ENCODE results near the gene KCND3. TPM values are rescaled to one million over a fixed set of nuclear protein-coding genes. Genes with fewer than 3 reads are reported as not detected.
A peak's percentile ranks its signal among the peaks of the same experiment; 100 is the strongest.

Gene KCND3
- total RNA-seq, 1 donor from 2014 or later, result 19.8 TPM

- intact Hi-C loops (cut with micrococcal nuclease), result no loop called here
- DNase-seq (no peak), ATAC-seq (no peak)
Measured at GRCh38 chr1:111930356-111930755, 59.1 kb downstream of the KCND3 start.

DNA sequence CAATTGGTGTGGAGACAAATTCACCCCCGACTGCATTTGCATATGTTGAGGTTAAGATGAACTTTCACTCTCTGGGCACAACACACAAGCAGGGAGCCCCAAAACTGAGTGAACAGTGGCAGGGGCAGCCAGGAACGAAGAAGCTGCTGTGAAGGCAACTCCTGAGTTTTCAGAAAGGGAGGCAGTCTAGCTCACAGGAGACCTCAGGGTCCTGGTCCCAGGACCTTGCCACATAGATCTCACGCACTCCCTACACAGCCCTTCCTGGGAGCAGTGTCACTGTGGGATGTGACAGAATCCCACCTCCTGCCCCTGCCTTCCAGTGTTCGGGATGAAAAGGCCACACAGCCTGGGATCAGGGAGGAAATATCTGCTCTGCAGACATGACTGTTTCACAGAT lies 60.9 kb downstream of the KCND3 start:
- intact Hi-C loops (cut with micrococcal nuclease), result no loop called here
- DNase-seq (no peak), ATAC-seq (no peak)

- DNase-seq, result no peak
- intact Hi-C loops (cut with micrococcal nuclease), result no loop called here
- ATAC-seq, result no peak
Measured at GRCh38 chr1:111927652-111928051, 61.8 kb downstream of the KCND3 start.

- DNase-seq (no peak), ATAC-seq (no peak)
- intact Hi-C loops (cut with micrococcal nuclease), result no loop called here
Measured at GRCh38 chr1:111924786-111925185, 64.7 kb downstream of the KCND3 start.

GRCh38 chr1:111923766-111924165 lies 65.7 kb downstream of the KCND3 start:
- ATAC-seq (no peak), DNase-seq (no peak)
- intact Hi-C loops (cut with micrococcal nuclease), result no loop called here

GRCh38 chr1:111921948-111922347 lies 67.5 kb downstream of the KCND3 start:
- intact Hi-C loops (cut with micrococcal nuclease), result no loop called here
- ATAC-seq (no peak), DNase-seq (no peak)

DNA sequence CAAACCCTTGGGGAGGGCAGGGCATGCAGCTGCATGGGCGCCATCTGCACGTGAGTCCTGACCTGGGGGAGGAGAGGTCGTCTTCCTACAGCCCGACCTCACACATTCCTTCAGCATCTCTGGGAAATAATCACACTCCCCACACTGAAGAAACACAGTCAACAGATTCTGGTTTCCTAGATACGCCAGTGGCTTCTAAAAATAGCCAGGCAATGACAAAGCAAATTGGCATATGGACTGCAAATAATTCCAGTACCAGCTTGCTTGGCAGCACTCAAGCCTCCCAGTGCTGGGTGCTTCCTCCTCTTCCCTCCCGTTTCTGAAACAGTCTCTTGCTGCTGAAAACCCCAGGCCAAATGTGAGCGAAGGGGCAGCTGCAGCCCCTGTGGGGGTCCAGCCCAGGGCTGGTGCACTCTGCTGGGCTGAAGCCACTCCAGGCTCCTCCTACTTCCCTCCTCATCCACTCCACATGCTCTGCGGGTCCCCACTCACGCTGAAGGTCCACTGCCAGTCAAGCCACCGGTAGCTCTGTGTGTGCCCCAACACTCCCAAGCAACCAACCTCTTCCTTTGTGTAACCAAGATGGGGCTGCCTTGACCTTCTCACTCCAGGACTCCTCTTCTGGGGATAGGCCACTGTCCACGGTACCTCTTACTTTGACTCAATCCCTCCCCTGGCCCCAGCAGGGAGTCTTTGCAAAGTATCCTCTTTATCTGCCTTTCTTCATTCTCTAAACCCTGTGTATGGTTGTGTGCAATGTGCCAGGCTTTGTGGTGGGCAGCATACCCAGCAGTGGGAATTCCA lies 69.0 kb downstream of the KCND3 start:
- intact Hi-C loops (cut with micrococcal nuclease), result no loop called here
- peak; percentile 91 for ATAC-seq
- DNase-seq, result peak; percentile 46

GRCh38 chr1:111911776-111912515 lies 77.5 kb downstream of the KCND3 start:
- intact Hi-C loops (cut with micrococcal nuclease), result no loop called here
- ATAC-seq, result no peak
- no peak for DNase-seq

- ATAC-seq, result no peak
- intact Hi-C loops (cut with micrococcal nuclease), result no loop called here
- no peak for DNase-seq
Measured at GRCh38 chr1:111911061-111911460, 78.4 kb downstream of the KCND3 start.

DNA sequence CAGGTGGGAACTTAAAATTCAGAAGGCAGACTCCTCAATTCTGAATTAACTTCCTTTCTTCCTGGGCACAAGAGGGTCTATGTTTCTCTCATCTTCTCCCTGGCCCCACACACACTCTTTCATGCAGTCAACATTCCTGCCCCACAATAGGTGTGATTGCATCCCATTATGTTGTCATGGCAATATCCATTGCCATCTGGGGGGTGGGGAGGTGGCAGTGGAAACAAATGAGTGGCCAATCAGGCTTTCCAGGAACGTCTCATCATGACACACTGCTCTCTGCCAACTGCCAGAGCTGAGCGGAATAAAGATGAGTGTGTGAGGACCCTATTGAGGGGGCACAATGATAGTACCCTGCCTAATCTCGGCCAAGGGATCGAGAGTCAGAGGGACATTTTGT lies 80.4 kb downstream of the KCND3 start:
- intact Hi-C loops (cut with micrococcal nuclease), result no loop called here
- DNase-seq (no peak), ATAC-seq (peak; percentile 3)

- intact Hi-C loops (cut with micrococcal nuclease), result no loop called here
- ATAC-seq, result no peak
- no peak for DNase-seq
Measured at GRCh38 chr1:111908011-111908621, 81.4 kb downstream of the KCND3 start.

DNA sequence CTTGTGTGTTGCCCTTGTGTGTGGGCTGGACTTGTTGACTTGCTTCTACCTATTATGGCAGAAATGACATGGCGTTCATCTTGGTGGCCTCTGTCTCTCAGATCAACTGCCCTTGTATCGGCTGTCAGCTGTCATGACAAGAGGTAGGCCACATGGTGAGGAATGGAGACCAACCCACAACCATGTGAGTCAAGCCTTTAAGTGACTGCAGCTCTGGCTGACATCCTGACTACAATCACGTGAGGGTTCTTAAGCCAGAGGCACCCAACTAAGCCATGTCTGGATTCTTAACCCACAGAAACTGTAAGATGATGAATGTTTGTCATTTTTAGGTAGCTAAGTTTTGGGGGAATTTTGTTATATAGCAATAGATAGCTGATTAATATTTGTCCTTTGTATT lies 82.1 kb downstream of the KCND3 start:
- DNase-seq (no peak), ATAC-seq (peak; percentile 24)
- intact Hi-C loops (cut with micrococcal nuclease), result no loop called here

DNA sequence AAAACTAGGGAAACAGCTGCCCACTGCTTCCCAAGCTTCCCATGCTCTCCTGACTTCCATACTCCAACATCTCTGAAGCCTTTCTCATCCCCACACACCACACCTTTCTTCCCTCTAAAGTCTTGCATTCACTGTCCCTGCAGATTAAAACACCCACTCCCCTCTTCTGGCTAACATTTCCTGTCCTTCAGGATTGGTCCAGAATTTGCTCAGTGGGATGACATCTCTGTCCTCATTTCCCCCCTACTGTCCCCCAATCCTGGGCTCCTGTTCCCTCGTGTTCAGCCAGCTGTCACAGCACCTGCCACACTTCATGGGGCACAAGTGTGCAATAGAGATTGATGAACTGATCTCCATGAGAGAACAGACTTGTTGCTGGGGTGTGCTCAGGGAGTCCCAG lies 82.7 kb downstream of the KCND3 start:
- DNase-seq (no peak), ATAC-seq (no peak)
- intact Hi-C loops (cut with micrococcal nuclease), result no loop called here

GRCh38 chr1:111906111-111906510 lies 83.4 kb downstream of the KCND3 start:
- ATAC-seq (no peak), DNase-seq (no peak)
- intact Hi-C loops (cut with micrococcal nuclease), result no loop called here

DNA sequence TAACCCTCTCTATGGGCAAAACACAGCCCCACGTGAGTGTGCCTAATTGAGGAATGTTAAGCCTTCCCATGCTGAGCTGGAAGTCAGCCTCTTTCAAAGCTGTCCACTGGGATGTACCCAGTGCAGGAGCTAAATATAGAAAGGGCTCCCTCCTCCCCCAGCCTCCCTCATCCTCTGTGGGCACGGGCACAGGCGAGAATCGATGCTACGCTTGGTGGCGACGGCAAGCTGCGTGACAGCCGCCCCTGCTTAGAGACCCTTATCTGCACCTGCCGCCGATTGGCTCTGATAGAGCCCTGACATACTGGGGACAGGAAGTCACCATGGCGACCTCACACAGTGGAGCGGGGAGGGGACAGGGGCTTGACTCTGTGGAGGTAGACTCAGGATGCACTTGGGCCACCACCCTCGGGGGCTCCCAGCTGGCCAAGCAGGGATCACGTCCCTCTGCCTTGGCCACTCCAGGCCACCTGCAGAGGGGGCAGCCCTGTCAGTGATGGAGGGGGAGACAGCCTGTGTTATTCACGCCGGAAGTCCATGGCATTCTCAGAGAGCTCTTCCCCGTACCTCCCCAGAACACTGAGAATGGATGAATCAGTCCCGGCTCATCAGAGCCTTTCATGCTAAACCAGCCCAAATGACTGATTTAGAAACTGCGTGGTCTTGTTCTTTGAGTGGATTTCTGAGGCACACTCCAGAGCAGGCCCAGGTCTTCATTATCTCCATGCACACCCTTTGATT lies 84.8 kb downstream of the KCND3 start:
- peak; percentile 94 for ATAC-seq
- DNase-seq, result peak; percentile 55
- intact Hi-C loops (cut with micrococcal nuclease), result no loop called here

DNA sequence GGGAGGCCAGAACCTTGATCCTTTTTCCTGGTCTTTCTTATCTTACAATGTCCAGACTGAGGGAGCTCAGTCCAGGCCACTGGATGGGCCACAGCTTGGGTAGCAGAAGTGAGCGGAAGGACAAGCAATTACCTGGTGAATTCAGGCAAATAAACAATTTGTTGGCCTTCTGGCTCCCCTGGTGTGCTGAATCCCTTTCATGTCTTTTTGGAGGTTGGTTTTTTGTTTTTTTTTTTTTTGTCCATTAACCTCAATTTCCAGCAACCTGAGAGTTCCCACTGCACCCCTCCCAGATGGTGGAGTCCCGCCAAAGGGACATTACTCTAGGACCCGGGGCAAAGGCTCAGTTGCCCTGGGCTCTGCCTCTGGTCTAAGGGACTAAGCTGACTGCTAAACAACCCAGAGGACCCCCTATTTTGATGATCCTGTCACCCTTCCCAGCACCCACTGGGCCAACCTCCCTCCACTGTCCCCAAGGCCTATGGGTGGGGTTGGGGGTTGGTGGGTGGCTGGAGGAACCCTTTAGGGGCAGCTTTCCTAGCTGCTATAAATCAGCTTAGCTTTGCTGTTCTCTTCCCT lies 85.5 kb downstream of the KCND3 start:
- ATAC-seq, result peak; percentile 23
- intact Hi-C loops (cut with micrococcal nuclease), result no loop called here

DNA sequence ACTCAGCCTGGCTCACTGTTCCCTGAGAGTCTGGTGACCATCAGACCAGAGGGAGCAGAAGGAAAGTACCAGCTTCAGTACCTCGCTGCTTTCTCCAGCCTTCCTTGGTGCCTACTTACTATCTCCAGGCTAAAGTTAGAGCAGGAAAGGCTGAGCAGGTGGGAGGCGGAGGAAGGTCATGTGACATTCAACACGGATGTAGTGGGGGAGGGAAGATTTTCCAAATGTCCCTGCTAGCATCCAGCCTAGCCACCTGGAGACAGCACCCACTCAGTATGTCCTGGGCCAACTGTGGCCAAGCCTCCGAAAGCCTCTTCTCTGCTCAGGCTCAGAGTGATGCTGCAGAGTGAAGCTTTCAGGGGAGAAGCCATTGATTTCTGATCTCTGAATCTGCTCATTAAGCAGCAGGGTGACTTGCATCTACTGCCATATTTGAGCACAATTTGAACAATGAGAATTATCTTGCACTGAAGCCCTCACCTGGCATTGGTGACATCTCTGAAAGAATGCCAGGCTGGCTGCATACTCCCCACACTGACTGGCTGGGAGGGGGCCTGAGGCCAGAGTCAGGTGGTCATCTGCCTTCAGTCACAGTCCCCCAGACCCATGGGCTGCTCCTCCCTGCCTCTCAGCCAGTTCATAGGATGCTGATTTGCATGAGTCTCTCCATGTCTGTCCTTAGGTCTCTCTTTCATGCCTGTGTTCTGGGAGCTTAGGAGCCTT lies 86.2 kb downstream of the KCND3 start:
- DNase-seq, result no peak
- peak; percentile 3 for ATAC-seq
- intact Hi-C loops (cut with micrococcal nuclease), result no loop called here

More for the DNA sequence above, 85.5 kb downstream of the KCND3 start:
- no peak for DNase-seq

DNA sequence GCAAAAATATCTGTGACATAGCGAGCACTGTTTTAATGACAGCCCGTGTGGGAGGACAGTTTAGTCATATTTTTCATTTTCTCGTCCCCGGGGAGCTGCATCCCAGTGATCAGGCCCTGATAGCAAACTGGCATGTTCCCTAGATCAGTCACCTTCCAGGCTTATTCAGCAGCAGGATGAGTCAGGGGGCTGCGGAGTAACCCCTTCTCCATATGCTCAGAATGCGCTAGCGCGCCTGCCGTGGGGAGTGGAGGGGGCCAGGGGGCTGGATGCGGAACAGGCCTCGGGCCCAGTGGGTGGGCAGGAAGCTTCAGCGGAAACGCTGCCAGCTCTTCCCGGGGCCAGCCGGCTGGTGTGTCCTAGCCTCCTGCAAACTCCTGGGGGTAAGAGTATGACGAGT lies 94.0 kb downstream of the KCND3 start:
- DNase-seq (no peak), ATAC-seq (no peak)
- intact Hi-C loops (cut with micrococcal nuclease), result no loop called here

GRCh38 chr1:111895017-111895416 lies 94.5 kb downstream of the KCND3 start:
- intact Hi-C loops (cut with micrococcal nuclease), result no loop called here
- ATAC-seq (no peak), DNase-seq (no peak)
